ENCODE measurements around the gene AMZ1.

GRCh38 chr7:2708547-2709310 is 20.7 kb downstream of the AMZ1 start:
- TF ChIP-seq EZH2 (IDR thresholded peaks at IDR 0.05; ENCODE audit: borderline replicate concordance, control insufficient read depth, low read depth, low read length), result no peak
- TF ChIP-seq EP300 (IDR thresholded peaks at IDR 0.05; ENCODE audit: borderline replicate concordance in 1 of 2, control insufficient read depth in 1 of 2, low read depth in 2 of 2, low read length in 2 of 2), result no peak
- TF ChIP-seq POLR2A (IDR thresholded peaks at IDR 0.05; ENCODE audit: low read depth, low read length), result no peak
- TF ChIP-seq ESRRA (IDR thresholded peaks at IDR 0.05; ENCODE audit: low read length), result no peak
- no peak for TF ChIP-seq CTCF (IDR thresholded peaks at IDR 0.05 in 2 of 3, conservative IDR thresholded peaks at IDR 0.05 in 1 of 3; ENCODE audit: control insufficient read depth in 2 of 3, extremely low read depth in 1 of 3, insufficient read depth in 1 of 3, low read depth in 3 of 3, low read length in 3 of 3)

Data from GM12878 (cell line).